ENCODE results near the gene TMEM214.
A peak's percentile ranks its signal among the peaks of the same experiment; 100 is the strongest.

The TMEM214 gene

GRCh38 chr2:27032495-27033252 lies at the start of gene TMEM214:
Gene TMEM214, plus strand, starts transcription at chr2:27032965. Its CDS starts 51 bp downstream, at chr2:27033016.
- peak; percentile 13 to 57 for DNase-seq

- no peak for DNase-seq
These were observed 49.0 kb upstream of the TMEM214 start for GRCh38 chr2:26983746-26984145.

GRCh38 chr2:26985807-26986206 lies 47.0 kb upstream of the TMEM214 start:
- no peak for DNase-seq

GRCh38 chr2:26986576-26986975 lies 46.2 kb upstream of the TMEM214 start:
- DNase-seq: no peak

- DNase-seq: no peak
These were observed 44.5 kb upstream of the TMEM214 start for GRCh38 chr2:26988058-26988860.

GRCh38 chr2:26989156-26989555 lies 43.6 kb upstream of the TMEM214 start:
- no peak for DNase-seq

GRCh38 chr2:26991717-26992116 lies 41.0 kb upstream of the TMEM214 start:
- no peak for DNase-seq

GRCh38 chr2:26993768-26994167 lies 39.0 kb upstream of the TMEM214 start:
- DNase-seq: no peak

GRCh38 chr2:26994983-26995382 lies 37.8 kb upstream of the TMEM214 start:
- no peak for DNase-seq

GRCh38 chr2:26997394-26997793 lies 35.4 kb upstream of the TMEM214 start:
- no peak for DNase-seq

- DNase-seq: no peak
These were observed 34.4 kb upstream of the TMEM214 start for GRCh38 chr2:26998323-26998722.

- no peak for DNase-seq
These were observed 32.5 kb upstream of the TMEM214 start for GRCh38 chr2:27000228-27000627.

GRCh38 chr2:27000995-27001394 lies 31.8 kb upstream of the TMEM214 start:
- DNase-seq: no peak

- no peak for DNase-seq
These were observed 30.8 kb upstream of the TMEM214 start for GRCh38 chr2:27001950-27002349.

GRCh38 chr2:27003007-27003406 lies 29.8 kb upstream of the TMEM214 start:
- no peak for DNase-seq

- no peak for DNase-seq
These were observed 28.9 kb upstream of the TMEM214 start for GRCh38 chr2:27003857-27004256.

- DNase-seq: no peak
These were observed 26.0 kb upstream of the TMEM214 start for GRCh38 chr2:27006602-27007415.

- DNase-seq: no peak
These were observed 25.1 kb upstream of the TMEM214 start for GRCh38 chr2:27007416-27008374.

- no peak for DNase-seq
These were observed 24.1 kb upstream of the TMEM214 start for GRCh38 chr2:27008678-27009077.

- no peak for DNase-seq
These were observed 23.7 kb upstream of the TMEM214 start for GRCh38 chr2:27009083-27009482.

GRCh38 chr2:27009716-27010115 lies 23.0 kb upstream of the TMEM214 start:
- no peak for DNase-seq

GRCh38 chr2:27010139-27010538 lies 22.6 kb upstream of the TMEM214 start:
- peak in 1 of 2 donors; percentile 7 for DNase-seq

Measured in bone marrow (tissue), 2 donors.